Lung (tissue), 12 donors: ENCODE results near the gene INVS. TPM values are rescaled to one million over a fixed set of nuclear protein-coding genes. Genes with fewer than 3 reads are reported as not detected.
"Not testable (repeated sequence)": the region's sequence is repeated elsewhere in the genome, so short reads cannot be mapped to it uniquely, and the experiment has no call there.

Experiments
- ATAC-seq: fragments of 200-7000 bp; cut with Tn5 transposase; one replicate; pipeline ENCODE4 v1.9.1; 2020; ENCODE audit warnings: moderate number of reproducible peaks; ENCODE audit not compliant: insufficient read depth, low FRiP score
- DNase-seq, 3 donors: peaks; one replicate each; pipeline ENCODE4 v3.0.0-alpha.2; 2013 to 2017
- H3K27ac ChIP-seq, 2 donors: one replicate each; pipeline ENCODE4 v1.5.1; 2013; ENCODE audit warnings: mild to moderate bottlenecking in 2 of 2, moderate library complexity in 2 of 2, control low read depth in 1 of 2, inconsistent platforms in 1 of 2, low read depth in 1 of 2, low read length in 1 of 2
- H3K27me3 ChIP-seq, 3 donors: one replicate each; pipeline ENCODE4 v1.5.1; 2013; ENCODE audit warnings: low read length in 2 of 3; ENCODE audit not compliant: control insufficient read depth in 3 of 3, insufficient read depth in 3 of 3
- H3K36me3 ChIP-seq, 4 donors: one replicate each; pipeline ENCODE4 v1.5.1; 2013; ENCODE audit warnings: low read length in 4 of 4, mild to moderate bottlenecking in 1 of 4, moderate library complexity in 1 of 4; ENCODE audit not compliant: control insufficient read depth in 4 of 4, insufficient read depth in 4 of 4
- H3K4me1 ChIP-seq, 5 donors: one replicate each; pipeline ENCODE4 v1.5.1; 2013; ENCODE audit warnings: low read length in 5 of 5, mild to moderate bottlenecking in 2 of 5, moderate library complexity in 1 of 5; ENCODE audit not compliant: control insufficient read depth in 5 of 5, insufficient read depth in 5 of 5
- H3K4me3 ChIP-seq: one replicate; pipeline ENCODE4 v1.5.1; 2013; ENCODE audit warnings: mild to moderate bottlenecking, control low read depth, moderate library complexity
- H3K9ac ChIP-seq, 2 donors: one replicate each; pipeline ENCODE4 v1.5.1; 2013; ENCODE audit warnings: low read length in 2 of 2, control low read depth in 1 of 2; ENCODE audit not compliant: insufficient read depth in 1 of 2
- H3K9me3 ChIP-seq, 4 donors: one replicate each; pipeline ENCODE4 v1.5.1; 2013; ENCODE audit warnings: low read length in 3 of 4, mild to moderate bottlenecking in 1 of 4, moderate library complexity in 1 of 4; ENCODE audit not compliant: control insufficient read depth in 4 of 4, insufficient read depth in 3 of 4
- WGBS, 2 donors: extraction: QIAGEN DNeasy Blood & Tissue Kit; methylation state at CpG; one replicate each; pipeline ENCODE4 v1.1.7; 2013; 5-methylcytosine and 5-hydroxymethylcytosine counted together
- polyA plus RNA-seq, 2 donors: library from polyadenylated mRNA; stranded (reverse); fragments of 200-250 nt; gene quantifications; one replicate each; pipeline ENCODE4 v1.2.1, GENCODE V29; 2013
- total RNA-seq, 2 donors: library from RNA; depleted of rRNA in 1 of 2; stranded (reverse); fragments of >200 nt in 1 of 2; gene quantifications; one replicate each; pipeline ENCODE4 v1.2.1, GENCODE V29; 2014 to 2021
- TF ChIP-seq, protein P1 (sequence below): IDR thresholded peaks from 2 replicates; pipeline ENCODE4 v1.5.1; 2012; ENCODE audit warnings: mild to moderate bottlenecking; ENCODE audit errors: control extremely low read depth, extremely low read depth
- donor health status: control.
- donor health status: control.
- donor health status: Bipolar disorder and iron deficiency.
- donor health status: healthy.
- donor health status: DM: yes; HTN: yes; CAD: no.

INVS gene
- total and polyA plus RNA-seq, 4 donors: 3.4 to 52.1 (median 12.5) TPM

DNA sequence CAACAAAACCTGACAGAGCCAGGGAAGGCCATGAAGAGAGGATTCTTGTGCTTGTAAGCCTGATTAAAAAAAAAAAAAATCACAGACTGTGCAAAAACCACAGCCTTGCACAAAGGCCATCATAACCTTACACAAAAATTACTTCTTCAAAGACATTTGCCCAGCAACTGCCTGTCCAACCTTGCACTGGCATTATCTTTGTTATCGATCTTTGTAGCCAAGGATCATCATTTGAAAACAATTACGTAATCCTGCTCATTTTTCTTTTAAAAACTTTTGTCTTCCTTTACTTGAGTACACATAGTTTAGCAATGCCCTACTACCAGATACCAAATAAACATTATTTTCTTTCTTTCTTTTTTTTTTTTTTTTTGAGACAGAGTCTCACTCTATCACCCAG lies 128.6 kb downstream of the INVS start:
- Histone ChIP-seq H3K9me3 (no peaks in the 10 kb centered on the region), H3K4me3 (no peak overlapping the region), H3K4me1 (peaks cover 0 to under 1% (median 0%) of the 10 kb centered on the region in 5 donors), H3K27ac (no peak overlapping the region), H3K36me3 (peaks cover 0 to 5% (median 2%) of the 10 kb centered on the region in 4 donors), H3K27me3 (no peaks in the 10 kb centered on the region), H3K9ac (no peak overlapping the region)
- ATAC-seq (no peak), DNase-seq (no peak)
- WGBS, 2 donors: 86 to 88% methylated on average over 2 of the region's 2 CpGs
- TF ChIP-seq, protein P1, sequence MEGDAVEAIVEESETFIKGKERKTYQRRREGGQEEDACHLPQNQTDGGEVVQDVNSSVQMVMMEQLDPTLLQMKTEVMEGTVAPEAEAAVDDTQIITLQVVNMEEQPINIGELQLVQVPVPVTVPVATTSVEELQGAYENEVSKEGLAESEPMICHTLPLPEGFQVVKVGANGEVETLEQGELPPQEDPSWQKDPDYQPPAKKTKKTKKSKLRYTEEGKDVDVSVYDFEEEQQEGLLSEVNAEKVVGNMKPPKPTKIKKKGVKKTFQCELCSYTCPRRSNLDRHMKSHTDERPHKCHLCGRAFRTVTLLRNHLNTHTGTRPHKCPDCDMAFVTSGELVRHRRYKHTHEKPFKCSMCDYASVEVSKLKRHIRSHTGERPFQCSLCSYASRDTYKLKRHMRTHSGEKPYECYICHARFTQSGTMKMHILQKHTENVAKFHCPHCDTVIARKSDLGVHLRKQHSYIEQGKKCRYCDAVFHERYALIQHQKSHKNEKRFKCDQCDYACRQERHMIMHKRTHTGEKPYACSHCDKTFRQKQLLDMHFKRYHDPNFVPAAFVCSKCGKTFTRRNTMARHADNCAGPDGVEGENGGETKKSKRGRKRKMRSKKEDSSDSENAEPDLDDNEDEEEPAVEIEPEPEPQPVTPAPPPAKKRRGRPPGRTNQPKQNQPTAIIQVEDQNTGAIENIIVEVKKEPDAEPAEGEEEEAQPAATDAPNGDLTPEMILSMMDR: no peak

DNA sequence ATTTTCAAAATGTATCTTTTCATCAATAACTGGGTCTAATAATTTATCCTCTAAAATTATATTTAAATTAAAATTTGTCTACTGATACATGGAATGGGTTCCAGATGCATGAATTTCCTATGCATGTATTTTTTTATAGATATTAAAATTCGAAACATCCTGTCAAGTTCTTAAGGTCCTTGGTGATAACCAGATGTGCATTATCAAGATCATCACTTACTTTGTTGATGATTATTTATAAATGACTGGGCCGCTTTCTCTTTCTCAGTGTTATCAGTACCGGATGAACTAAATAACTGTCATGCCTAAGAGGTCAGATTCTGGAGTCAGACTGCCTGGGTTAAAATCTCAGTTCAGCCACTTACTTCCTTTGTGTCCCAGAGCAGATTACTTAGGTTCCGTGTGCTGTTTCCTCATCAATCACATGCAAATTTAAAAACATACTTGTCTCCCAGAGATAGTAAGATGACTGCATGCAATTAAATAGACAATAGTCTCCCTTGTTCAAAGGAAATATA lies 129.4 kb downstream of the INVS start:
- H3K9me3 ChIP-seq: no peaks in the 10 kb centered on the region
- H3K36me3 ChIP-seq: peaks cover 0 to 5% (median 2%) of the 10 kb centered on the region in 4 donors
- ATAC-seq: no peak
- no peak overlapping the region for H3K27ac ChIP-seq
- H3K4me1 ChIP-seq: no peaks in the 10 kb centered on the region
- TF ChIP-seq, protein P1: no peak
- 53 to 57% methylated on average over 4 of the region's 4 CpGs for WGBS, 2 donors
- DNase-seq: no peak
- no peak overlapping the region for H3K9ac ChIP-seq
- no peaks in the 10 kb centered on the region for H3K27me3 ChIP-seq
- H3K4me3 ChIP-seq: no peak overlapping the region

DNA sequence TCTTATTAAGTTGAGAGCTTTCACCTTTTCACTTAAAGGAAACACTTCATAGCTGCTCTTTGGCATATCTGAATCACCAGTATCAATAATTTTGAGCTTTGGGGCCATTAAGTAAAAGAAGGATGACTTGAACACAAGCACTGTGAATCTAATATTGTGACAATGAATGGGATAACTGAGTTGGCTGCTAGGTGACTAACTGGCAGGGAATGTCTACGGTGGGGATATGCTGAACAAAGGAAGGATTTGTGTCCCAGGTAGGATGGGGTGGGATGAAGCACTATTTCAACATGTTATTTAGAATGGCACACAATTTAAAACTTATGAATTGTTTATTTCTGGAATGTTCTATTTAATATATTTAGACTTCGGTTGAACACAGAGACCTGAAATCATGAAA lies 130.1 kb downstream of the INVS start:
- 90 to 99% methylated on average over 2 of the region's 2 CpGs for WGBS, 2 donors
- H3K4me1 ChIP-seq: no peaks in the 10 kb centered on the region
- no peaks in the 10 kb centered on the region for H3K9me3 ChIP-seq
- ATAC-seq (no peak), DNase-seq (no peak)
- H3K27ac ChIP-seq: no peak overlapping the region
- no peak overlapping the region for H3K9ac ChIP-seq
- H3K4me3 ChIP-seq: no peak overlapping the region
- H3K36me3 ChIP-seq: peaks cover 0 to 3% (median 2%) of the 10 kb centered on the region in 4 donors
- H3K27me3 ChIP-seq: no peaks in the 10 kb centered on the region
- TF ChIP-seq, protein P1: no peak

- 98 to 99% methylated on average over 3 of the region's 3 CpGs for WGBS, 2 donors
- H3K27me3 ChIP-seq: no peaks in the 10 kb centered on the region
- no peak for DNase-seq
These were observed 130.5 kb downstream of the INVS start for GRCh38 chr9:100229561-100229960.

DNA sequence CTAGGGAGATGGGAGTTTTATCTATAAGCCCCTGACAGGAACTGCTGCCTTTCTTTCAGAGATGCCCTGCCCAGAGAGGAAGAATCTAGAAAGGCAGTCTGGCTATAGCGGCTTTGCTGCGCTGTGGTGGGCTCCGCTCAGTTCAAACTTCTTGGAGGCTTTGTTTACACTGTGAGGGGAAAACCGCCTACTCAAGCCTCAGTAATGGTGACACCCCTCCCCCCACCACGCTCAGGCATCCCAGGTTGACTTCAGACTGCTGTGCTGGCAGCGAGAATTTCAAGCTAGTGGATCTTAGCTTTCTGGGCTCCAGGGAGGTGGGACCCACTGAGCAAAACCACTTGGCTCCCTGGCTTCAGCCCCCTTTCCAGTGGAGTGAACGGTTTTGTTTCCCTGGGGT lies 137.9 kb downstream of the INVS start:
- H3K4me1 ChIP-seq, H3K27ac ChIP-seq, H3K9ac ChIP-seq, H3K4me3 ChIP-seq, H3K27me3 ChIP-seq, ATAC-seq, DNase-seq, H3K9me3 ChIP-seq: not testable (repeated sequence)
- WGBS, 2 donors: 97% methylated on average over 7 of the region's 7 CpGs
- peaks cover 4 to 12% (median 7%) of the 10 kb centered on the region in 4 donors for H3K36me3 ChIP-seq

More at GRCh38 chr9:100229561-100229960, 130.5 kb downstream of the INVS start:
- TF ChIP-seq, protein P1: no peak
- Histone ChIP-seq H3K4me3 (no peak overlapping the region), H3K9ac (no peak overlapping the region), H3K36me3 (peaks cover 0 to 3% (median under 1%) of the 10 kb centered on the region in 4 donors), H3K9me3 (no peaks in the 10 kb centered on the region), H3K4me1 (no peaks in the 10 kb centered on the region), H3K27ac (no peak overlapping the region)
- no peak for ATAC-seq
